H9 (cell line): ENCODE results near the gene FAM177A1. TPM values are rescaled to one million over a fixed set of nuclear protein-coding genes. Genes with fewer than 3 reads are reported as not detected.

Experiments used
- DNase-seq: peaks from one replicate; pipeline ENCODE4 v3.0.0-alpha.2; 2017
- H2AFZ ChIP-seq: one replicate; pipeline ENCODE4 v1.6.1; 2013; ENCODE audit warnings: mild to moderate bottlenecking, low read length, control low read depth, moderate library complexity
- H2AK5ac ChIP-seq: 2 replicates; pipeline ENCODE4 v1.6.1; 2013; ENCODE audit warnings: low read length, control low read depth, mixed read lengths; ENCODE audit not compliant: insufficient read length
- H2BK120ac ChIP-seq: one replicate; pipeline ENCODE4 v1.6.1; 2013; ENCODE audit warnings: low read depth, mild to moderate bottlenecking, low read length, control low read depth, inconsistent platforms; ENCODE audit not compliant: poor library complexity, severe bottlenecking
- H2BK12ac ChIP-seq: 2 replicates; pipeline ENCODE4 v1.6.1; 2013; ENCODE audit warnings: low read length, control low read depth, mixed read lengths, low read depth; ENCODE audit not compliant: insufficient read length
- H2BK15ac ChIP-seq: 2 replicates; pipeline ENCODE4 v1.6.1; 2013; ENCODE audit warnings: low read depth, low read length, control low read depth
- H2BK20ac ChIP-seq: one replicate; pipeline ENCODE4 v1.6.1; 2013; ENCODE audit warnings: low read depth, mild to moderate bottlenecking, low read length, control low read depth, inconsistent platforms; ENCODE audit not compliant: poor library complexity, severe bottlenecking
- H2BK5ac ChIP-seq: 2 replicates; pipeline ENCODE4 v1.6.1; 2013; ENCODE audit warnings: low read length, control low read depth, mixed read lengths; ENCODE audit not compliant: insufficient read length
- H3K14ac ChIP-seq: 2 replicates; pipeline ENCODE4 v1.6.1; 2013; ENCODE audit warnings: low read length, control low read depth; ENCODE audit not compliant: insufficient read depth
- H3K18ac ChIP-seq: 2 replicates; pipeline ENCODE4 v1.6.1; 2013; ENCODE audit warnings: low read depth, mild to moderate bottlenecking, mixed read lengths, low read length, control low read depth; ENCODE audit not compliant: insufficient read length
- H3K23ac ChIP-seq: 2 replicates; pipeline ENCODE4 v1.6.1; 2013; ENCODE audit warnings: low read length, control low read depth, mixed read lengths, low read depth; ENCODE audit not compliant: insufficient read length
- H3K23me2 ChIP-seq: 2 replicates; pipeline ENCODE4 v1.6.1; 2013; ENCODE audit warnings: low read depth, mild to moderate bottlenecking, mixed read lengths, low read length, control low read depth; ENCODE audit not compliant: insufficient read length, poor library complexity, severe bottlenecking
- H3K27ac ChIP-seq: 2 replicates; pipeline ENCODE4 v1.5.1; 2013; ENCODE audit warnings: low read length, control low read depth, mixed read lengths, low read depth; ENCODE audit not compliant: insufficient read length
- H3K27me3 ChIP-seq: 2 replicates; pipeline ENCODE4 v1.6.1; 2013; ENCODE audit warnings: low read length, control low read depth, inconsistent platforms; ENCODE audit not compliant: insufficient read depth
- H3K4ac ChIP-seq: 2 replicates; pipeline ENCODE4 v1.6.1; 2013; ENCODE audit warnings: low read depth, mild to moderate bottlenecking, control low read depth, inconsistent platforms, low read length, moderate library complexity
- H3K4me1 ChIP-seq: 2 replicates; pipeline ENCODE4 v1.6.1; 2013; ENCODE audit warnings: low read length, control low read depth, inconsistent platforms; ENCODE audit not compliant: insufficient read depth
- H3K4me2 ChIP-seq: 2 replicates; pipeline ENCODE4 v1.6.1; 2013; ENCODE audit warnings: low read length, control low read depth, mixed read lengths; ENCODE audit not compliant: insufficient read length, insufficient read depth
- H3K56ac ChIP-seq: 2 replicates; pipeline ENCODE4 v1.6.1; 2013; ENCODE audit warnings: low read depth, mild to moderate bottlenecking, mixed read lengths, low read length, control low read depth; ENCODE audit not compliant: insufficient read length
- H3K79me1 ChIP-seq: 2 replicates; pipeline ENCODE4 v1.6.1; 2013; ENCODE audit warnings: low read depth, mild to moderate bottlenecking, moderate library complexity, low read length, control low read depth, inconsistent platforms; ENCODE audit not compliant: insufficient read depth, poor library complexity, severe bottlenecking
- H3K79me2 ChIP-seq: 2 replicates; pipeline ENCODE4 v1.6.1; 2013; ENCODE audit warnings: low read length, control low read depth, inconsistent platforms; ENCODE audit not compliant: insufficient read depth
- H3K9ac ChIP-seq: 2 replicates; pipeline ENCODE4 v1.6.1; 2013; ENCODE audit warnings: low read length, control low read depth, mixed read lengths; ENCODE audit not compliant: insufficient read length; ENCODE audit errors: extremely low read depth
- H3K9me3 ChIP-seq: one replicate; pipeline ENCODE4 v1.6.1; 2013; ENCODE audit warnings: low read depth, low read length, inconsistent platforms; ENCODE audit not compliant: control insufficient read depth
- H3T11ph ChIP-seq: one replicate; pipeline ENCODE4 v1.6.1; 2013; ENCODE audit warnings: mild to moderate bottlenecking, low read length, control low read depth, inconsistent platforms
- H4K20me1 ChIP-seq: one replicate; pipeline ENCODE4 v1.6.1; 2013; ENCODE audit not compliant: control insufficient read depth, insufficient read length, insufficient read depth
- H4K5ac ChIP-seq: 2 replicates; pipeline ENCODE4 v1.6.1; 2013; ENCODE audit warnings: low read depth, mild to moderate bottlenecking, mixed read lengths, low read length, control low read depth; ENCODE audit not compliant: insufficient read length
- H4K8ac ChIP-seq: replicated peaks from 2 replicates; pipeline ENCODE4 v1.6.1; 2013; ENCODE audit warnings: low read length, control low read depth, mixed read lengths, low read depth; ENCODE audit not compliant: insufficient read length
- H4K91ac ChIP-seq: 2 replicates; pipeline ENCODE4 v1.6.1; 2013; ENCODE audit warnings: low read depth, mild to moderate bottlenecking, moderate library complexity, mixed read lengths, low read length, control low read depth; ENCODE audit not compliant: insufficient read length
- H3K27ac Mint-ChIP-seq, 3 experiments: 2 replicates in 2 of 3; 3 replicates in 1 of 3; pipeline ENCODE4 v1.8.0; 2020 to 2021; ENCODE audit warnings: mixed read lengths in 3 of 3, mild to moderate bottlenecking in 1 of 3, moderate library complexity in 1 of 3
- H3K27me3 Mint-ChIP-seq: 2 replicates; pipeline ENCODE4 v1.8.0; 2021; ENCODE audit warnings: low read depth, mild to moderate bottlenecking, moderate library complexity, mixed read lengths
- H3K36me3 Mint-ChIP-seq, 3 experiments: 2 replicates in 2 of 3; 3 replicates in 1 of 3; pipeline ENCODE4 v1.8.0; 2020 to 2021; ENCODE audit warnings: low read depth in 3 of 3, mixed read lengths in 3 of 3; ENCODE audit not compliant: insufficient read depth in 1 of 3
- H3K4me1 Mint-ChIP-seq, 2 experiments: 2 replicates each; pipeline ENCODE4 v1.8.0; 2020; ENCODE audit warnings: mixed read lengths in 2 of 2
- H3K4me3 Mint-ChIP-seq, 2 experiments: 2 replicates in 1 of 2; 3 replicates in 1 of 2; pipeline ENCODE4 v1.8.0; 2020 to 2021; ENCODE audit warnings: mild to moderate bottlenecking in 2 of 2, mixed read lengths in 2 of 2, moderate library complexity in 1 of 2
- H3K9me3 Mint-ChIP-seq, 2 experiments: 2 replicates in 1 of 2; 3 replicates in 1 of 2; pipeline ENCODE4 v1.8.0; 2020; ENCODE audit warnings: mild to moderate bottlenecking in 2 of 2, mixed read lengths in 2 of 2, moderate library complexity in 1 of 2
- WGBS: extraction: QIAGEN DNeasy Blood & Tissue Kit; methylation state at CpG from one replicate; pipeline ENCODE4 v1.1.7; 2013; ENCODE audit warnings: missing lambda C conversion rate, low lambda C conversion rate, mixed read lengths; ENCODE audit not compliant: insufficient read length; ENCODE audit errors: extremely low coverage; 5-methylcytosine and 5-hydroxymethylcytosine counted together
- total RNA-seq: library from RNA; stranded (reverse); gene quantifications from 2 replicates; pipeline ENCODE4 v1.2.1, GENCODE V29; 2021
- TF ChIP-seq, protein P1 (sequence below): fragments of 200-600 bp; sonication (generic); conservative IDR thresholded peaks from 3 replicates; pipeline ENCODE4 v1.8.0; 2021; ENCODE audit warnings: antibody characterized with exemption, mild to moderate bottlenecking

Gene FAM177A1
- total RNA-seq, 1 experiment from 2014 or later, result 43.1 TPM

DNA sequence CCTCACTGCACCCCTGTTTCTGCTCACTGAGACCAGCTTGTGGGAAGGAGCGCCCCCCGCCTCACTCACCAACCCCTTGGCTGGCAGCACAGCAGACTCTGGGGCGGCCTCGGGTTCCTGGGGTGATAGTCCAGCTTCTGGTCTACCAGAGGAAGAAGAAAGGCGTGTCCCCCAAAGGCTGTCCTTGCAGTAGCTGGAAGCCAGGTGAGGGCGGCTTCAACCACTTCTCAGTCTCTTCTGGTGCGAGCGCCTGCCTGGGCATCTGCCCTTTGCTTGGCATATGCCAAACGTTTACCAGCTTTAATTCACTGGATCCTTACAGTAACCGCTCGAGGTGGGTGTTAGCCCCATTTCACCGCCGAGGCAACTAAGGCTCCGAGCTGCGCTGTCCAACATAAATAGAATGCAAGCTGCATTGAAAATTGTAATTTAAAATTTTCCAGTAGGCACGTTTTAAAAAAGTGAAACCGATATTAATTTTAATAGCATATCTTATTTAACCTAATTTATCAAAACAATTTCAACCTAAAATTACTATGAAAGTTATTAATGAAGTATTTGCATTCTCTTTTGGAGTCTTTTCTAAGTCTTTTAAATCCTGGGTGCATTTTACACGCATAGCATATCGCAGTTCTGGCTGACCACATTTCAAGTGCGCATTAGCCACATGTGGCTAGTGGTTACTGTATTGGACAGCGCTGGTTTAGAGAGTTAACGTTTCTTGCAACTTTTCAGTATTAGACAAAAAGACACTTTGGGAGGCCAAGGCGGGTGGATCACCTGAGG lies 872 bp downstream of the FAM177A1 start:
- Histone ChIP-seq H2AFZ (no peak overlapping the region), H4K5ac (no peak overlapping the region), H3K79me2 (no peaks in the 10 kb centered on the region), H2BK12ac (no peak overlapping the region), H3K79me1 (no peaks in the 10 kb centered on the region), H3K56ac (no peak overlapping the region), H4K20me1 (no peaks in the 10 kb centered on the region), H2BK120ac (no peak overlapping the region), H3K4me2 (peak overlapping the region; percentile 50), H4K8ac (no peak overlapping the region), H4K91ac (no peak overlapping the region), H3T11ph (no peak overlapping the region), H2AK5ac (no peak overlapping the region), H2BK5ac (peak overlapping the region; percentile 74), H2BK15ac (no peak overlapping the region), H2BK20ac (no peak overlapping the region), H3K14ac (peak overlapping the region; percentile 94), H3K23me2 (peaks cover 4% of the 10 kb centered on the region), H3K4me1 (no peaks in the 10 kb centered on the region; the same call in 1 of the 2 replicates), H3K23ac (no peak overlapping the region), H3K9me3 (no peaks in the 10 kb centered on the region), H3K27me3 (no peaks in the 10 kb centered on the region), H3K9ac (peak overlapping the region; percentile 81), H3K18ac (peak overlapping the region; percentile 93), H3K27ac (no peak overlapping the region), H3K4ac (no peak overlapping the region)
- Mint-ChIP-seq H3K27ac (peak overlapping the region; percentile 92 to 98 (median 96)), H3K4me1 (peaks cover 14 to 17% of the 10 kb centered on the region in 2 experiments), H3K27me3 (no peaks in the 10 kb centered on the region; the same call in 1 of the 2 replicates), H3K4me3 (peak overlapping the region; percentile 92 to 95), H3K36me3 (peaks cover 7 to 15% (median 14%) of the 10 kb centered on the region in 3 experiments; a peak in 6 of 7 replicates), H3K9me3 (no peaks in the 10 kb centered on the region)
- 100% methylated on average over 1 of the region's 23 CpGs for WGBS
- DNase-seq, result no peak
- TF ChIP-seq, protein P1, sequence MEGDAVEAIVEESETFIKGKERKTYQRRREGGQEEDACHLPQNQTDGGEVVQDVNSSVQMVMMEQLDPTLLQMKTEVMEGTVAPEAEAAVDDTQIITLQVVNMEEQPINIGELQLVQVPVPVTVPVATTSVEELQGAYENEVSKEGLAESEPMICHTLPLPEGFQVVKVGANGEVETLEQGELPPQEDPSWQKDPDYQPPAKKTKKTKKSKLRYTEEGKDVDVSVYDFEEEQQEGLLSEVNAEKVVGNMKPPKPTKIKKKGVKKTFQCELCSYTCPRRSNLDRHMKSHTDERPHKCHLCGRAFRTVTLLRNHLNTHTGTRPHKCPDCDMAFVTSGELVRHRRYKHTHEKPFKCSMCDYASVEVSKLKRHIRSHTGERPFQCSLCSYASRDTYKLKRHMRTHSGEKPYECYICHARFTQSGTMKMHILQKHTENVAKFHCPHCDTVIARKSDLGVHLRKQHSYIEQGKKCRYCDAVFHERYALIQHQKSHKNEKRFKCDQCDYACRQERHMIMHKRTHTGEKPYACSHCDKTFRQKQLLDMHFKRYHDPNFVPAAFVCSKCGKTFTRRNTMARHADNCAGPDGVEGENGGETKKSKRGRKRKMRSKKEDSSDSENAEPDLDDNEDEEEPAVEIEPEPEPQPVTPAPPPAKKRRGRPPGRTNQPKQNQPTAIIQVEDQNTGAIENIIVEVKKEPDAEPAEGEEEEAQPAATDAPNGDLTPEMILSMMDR, result no peak
